GM13977 (cell line): ENCODE results near the gene SLC1A3.

Experiments used
- DNase-seq: peaks from one replicate; pipeline ENCODE4 v3.0.0; 2012; ENCODE audit warnings: low spot score
- CTCF ChIP-seq: IDR thresholded peaks from 2 replicates; pipeline ENCODE4 v1.5.1; 2012; ENCODE audit warnings: mild to moderate bottlenecking, control low read depth; ENCODE audit not compliant: insufficient read depth; ENCODE audit errors: extremely low read depth, missing control alignments
- in situ Hi-C: fragments of 300-500 bp; cut with MboI; formaldehyde crosslinking; loops from one replicate; pipeline ENCODE4 v1.12.0; 2022; ENCODE audit warnings: low sequenced_read_pairs, low pct_unique_long_range_greater_than_20kb, mixed read lengths, inconsistent platforms; ENCODE audit not compliant: unreplicated experiment

SLC1A3 gene

DNA sequence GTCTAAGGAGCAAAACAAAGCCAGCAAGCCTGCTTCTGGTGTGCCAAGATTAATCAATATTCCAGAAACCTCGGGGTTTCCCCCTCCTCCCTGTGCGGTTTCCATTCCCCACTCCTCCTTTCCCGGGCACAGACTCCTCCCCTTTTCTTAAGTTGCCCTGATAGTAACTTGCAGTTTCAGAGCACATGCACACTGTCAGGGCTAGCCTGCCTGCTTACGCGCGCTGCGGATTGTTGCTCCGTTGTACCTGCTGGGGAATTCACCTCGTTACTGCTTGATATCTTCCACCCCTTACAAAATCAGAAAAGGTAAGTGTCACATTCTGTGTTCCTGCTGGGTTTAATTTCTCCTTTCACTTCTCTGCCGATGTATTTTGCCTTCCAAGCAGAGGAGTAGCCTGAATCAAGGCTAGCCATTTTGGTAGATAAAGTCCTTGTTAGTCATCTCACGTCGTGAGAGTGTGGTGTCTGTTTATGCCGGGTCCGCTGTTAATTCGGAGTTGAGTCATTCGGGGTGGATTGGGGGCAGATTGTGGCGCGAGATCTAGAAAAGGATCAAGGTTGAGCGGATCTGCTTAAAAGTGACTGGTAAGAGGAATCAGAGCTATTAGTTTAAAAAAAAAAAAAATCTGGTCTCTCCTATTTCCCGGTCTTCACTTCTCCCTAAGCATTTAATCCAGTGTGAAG lies at the start of gene SLC1A3:
Gene SLC1A3 (plus strand): TSS at position 179 of the 686 bp plus-strand sequence. CDS start 1,818 bp downstream, outside the sequence.
- peak; percentile 40 for DNase-seq
- in situ Hi-C loops, result no loop called here
- no peak for TF ChIP-seq CTCF

DNA sequence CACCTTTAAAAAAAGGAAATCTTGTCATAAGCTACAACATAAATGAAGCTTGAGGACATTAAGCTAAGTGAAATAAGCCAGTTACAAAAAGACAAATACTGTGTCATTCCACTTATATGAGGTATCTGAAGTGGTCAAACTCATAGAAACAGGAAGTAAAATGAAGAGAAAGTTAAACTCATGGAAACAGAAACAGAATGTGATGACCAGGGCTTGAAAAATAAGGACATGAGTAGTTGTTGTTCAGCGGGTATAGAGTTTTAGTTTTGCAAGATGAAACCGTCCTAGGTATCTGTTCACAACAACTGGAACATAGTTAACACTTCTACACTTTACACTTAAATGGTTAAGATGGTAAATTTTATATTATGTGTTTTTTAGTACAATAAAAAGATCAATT lies 47.8 kb upstream of the SLC1A3 start:
- in situ Hi-C loops, result no loop called here
- no peak for DNase-seq
- TF ChIP-seq CTCF, result no peak

- in situ Hi-C loops, result no loop called here
- no peak for TF ChIP-seq CTCF
- DNase-seq, result no peak
Measured at GRCh38 chr5:36561601-36562000, 44.8 kb upstream of the SLC1A3 start.

DNA sequence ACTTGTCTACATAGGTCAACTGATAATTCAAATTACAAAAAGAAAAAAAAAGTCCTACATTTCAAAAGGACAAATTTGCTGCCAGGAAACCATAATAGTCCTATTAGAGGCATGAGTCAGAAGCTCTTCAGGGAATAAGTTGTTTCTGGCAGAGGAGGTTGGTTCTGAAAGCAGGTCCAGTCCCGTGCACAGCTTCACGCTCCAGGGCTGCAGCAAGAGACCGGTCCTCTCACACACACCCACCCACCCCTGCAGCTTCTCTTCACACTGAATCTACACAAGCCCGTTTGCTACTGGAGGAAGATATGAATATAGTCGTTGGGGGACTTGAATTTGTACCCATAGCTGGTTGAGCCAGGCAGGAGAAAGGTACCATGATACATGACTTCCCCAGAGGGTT lies 36.9 kb upstream of the SLC1A3 start:
- no peak for TF ChIP-seq CTCF
- in situ Hi-C loops, result no loop called here
- DNase-seq, result no peak

DNA sequence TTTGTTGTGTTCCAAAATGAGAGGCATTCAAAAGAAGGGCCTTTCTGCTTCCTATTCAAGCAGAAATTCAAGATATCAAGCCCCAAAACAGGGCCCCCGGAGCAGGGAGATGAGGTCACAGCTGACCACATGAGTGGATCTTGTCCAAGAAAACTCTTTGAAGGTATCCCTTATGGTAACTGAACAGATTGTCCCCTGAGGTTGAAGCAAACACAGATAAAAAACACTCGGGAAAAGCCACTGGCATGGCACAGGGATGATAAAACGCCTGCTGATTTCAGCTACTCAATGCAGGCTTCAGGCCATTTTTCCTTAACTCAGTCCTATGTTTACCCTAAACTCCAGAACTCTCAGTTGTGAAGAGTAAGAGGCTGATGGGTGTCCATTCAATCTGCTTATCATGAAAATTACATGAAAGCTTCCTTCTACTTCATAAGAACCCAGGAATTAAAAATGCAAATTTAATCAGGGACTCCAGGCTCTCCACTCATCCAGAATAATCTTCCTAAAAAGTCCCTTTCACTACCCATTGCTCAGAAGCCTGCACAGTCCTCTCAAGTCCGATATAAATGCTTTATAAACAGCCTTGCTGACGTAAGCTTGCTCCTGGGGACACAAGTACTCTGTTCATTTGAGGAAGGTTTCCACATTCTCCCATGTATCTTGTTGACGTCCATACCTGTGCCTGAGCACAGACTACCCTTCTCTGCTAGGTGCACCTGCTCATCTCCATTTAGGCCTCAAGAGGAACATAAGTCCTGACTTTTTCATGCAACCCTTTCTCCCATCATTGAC lies 35.9 kb upstream of the SLC1A3 start:
- in situ Hi-C loops, result no loop called here
- no peak for DNase-seq
- TF ChIP-seq CTCF, result no peak

DNA sequence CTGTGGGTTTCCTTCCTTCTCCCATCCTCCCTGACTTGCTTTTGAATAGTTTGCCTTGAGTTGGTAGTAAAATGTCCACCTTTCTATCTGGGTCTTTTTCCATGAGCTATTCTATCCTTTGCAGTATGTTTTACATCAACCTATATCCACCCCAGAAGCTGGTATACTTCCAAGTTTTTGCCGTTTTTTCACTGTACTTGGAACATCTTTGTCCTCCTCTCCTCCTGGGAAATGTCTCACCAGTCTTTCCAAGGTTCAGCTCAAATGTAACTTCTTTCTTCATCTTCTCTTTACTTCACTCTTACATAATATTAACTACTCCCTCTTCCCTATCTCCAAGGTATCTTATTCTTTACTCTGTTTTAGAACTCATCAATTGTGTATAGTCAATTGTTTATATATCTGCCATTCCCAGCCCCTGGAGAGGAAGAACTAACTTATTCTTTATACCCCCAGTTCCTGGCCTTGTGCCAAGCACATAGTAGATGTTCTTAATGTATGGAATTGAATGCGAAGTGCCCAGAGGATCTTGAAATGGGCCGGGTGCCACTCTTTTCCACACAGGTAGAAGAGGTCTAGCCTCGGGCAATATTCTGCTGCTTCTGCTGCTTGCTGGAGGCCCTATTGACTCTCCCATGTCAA lies 34.9 kb upstream of the SLC1A3 start:
- in situ Hi-C loops, result no loop called here
- no peak for DNase-seq
- no peak for TF ChIP-seq CTCF
